ENCODE data around the gene SAMMSON.

DNA sequence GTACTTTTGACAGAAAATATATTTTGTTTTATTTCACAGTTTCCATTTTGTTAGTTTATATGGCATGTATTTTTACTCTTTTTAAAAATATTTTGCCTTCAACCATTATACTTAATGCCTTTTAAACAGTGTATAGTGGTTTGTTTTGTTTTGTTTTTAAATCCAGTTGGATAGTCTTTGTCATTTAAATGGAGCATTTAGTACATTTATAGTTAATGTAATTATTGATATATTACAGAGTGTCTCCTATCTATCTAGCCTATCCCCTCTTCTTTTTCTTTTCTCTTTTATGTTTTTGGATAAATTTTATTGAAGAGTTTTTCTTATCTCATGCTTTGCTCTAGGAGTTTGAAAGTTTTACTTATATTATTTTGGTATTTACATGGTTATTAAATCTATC is 3.6 kb downstream of the SAMMSON start:
- TF ChIP-seq, protein P1, sequence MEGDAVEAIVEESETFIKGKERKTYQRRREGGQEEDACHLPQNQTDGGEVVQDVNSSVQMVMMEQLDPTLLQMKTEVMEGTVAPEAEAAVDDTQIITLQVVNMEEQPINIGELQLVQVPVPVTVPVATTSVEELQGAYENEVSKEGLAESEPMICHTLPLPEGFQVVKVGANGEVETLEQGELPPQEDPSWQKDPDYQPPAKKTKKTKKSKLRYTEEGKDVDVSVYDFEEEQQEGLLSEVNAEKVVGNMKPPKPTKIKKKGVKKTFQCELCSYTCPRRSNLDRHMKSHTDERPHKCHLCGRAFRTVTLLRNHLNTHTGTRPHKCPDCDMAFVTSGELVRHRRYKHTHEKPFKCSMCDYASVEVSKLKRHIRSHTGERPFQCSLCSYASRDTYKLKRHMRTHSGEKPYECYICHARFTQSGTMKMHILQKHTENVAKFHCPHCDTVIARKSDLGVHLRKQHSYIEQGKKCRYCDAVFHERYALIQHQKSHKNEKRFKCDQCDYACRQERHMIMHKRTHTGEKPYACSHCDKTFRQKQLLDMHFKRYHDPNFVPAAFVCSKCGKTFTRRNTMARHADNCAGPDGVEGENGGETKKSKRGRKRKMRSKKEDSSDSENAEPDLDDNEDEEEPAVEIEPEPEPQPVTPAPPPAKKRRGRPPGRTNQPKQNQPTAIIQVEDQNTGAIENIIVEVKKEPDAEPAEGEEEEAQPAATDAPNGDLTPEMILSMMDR (IDR thresholded peaks at IDR 0.05; ENCODE audit: low read depth, low read length, poor library complexity, severe bottlenecking), result no peak
- no peak for TF ChIP-seq EZH2phosphoT487 (IDR thresholded peaks at IDR 0.05; ENCODE audit: borderline replicate concordance, low read length)
